Measurements from ENCODE around the gene CDC73.
"Not testable (repeated sequence)": the region's sequence is repeated elsewhere in the genome, so short reads cannot be mapped to it uniquely, and the experiment has no call there.

Gene CDC73

GRCh38 chr1:193221651-193222050 is 99.8 kb downstream of the CDC73 start:
- DNase-seq (ENCODE audit: low read depth in 1 of 2, low spot score in 1 of 2): no peak

GRCh38 chr1:193222056-193222615 is 100.3 kb downstream of the CDC73 start:
- DNase-seq (ENCODE audit: low read depth in 1 of 2, low spot score in 1 of 2): no peak

GRCh38 chr1:193229136-193229535 is 107.3 kb downstream of the CDC73 start:
- no peak for DNase-seq (ENCODE audit: low read depth in 1 of 2, low spot score in 1 of 2)

GRCh38 chr1:193231146-193231545 is 109.3 kb downstream of the CDC73 start:
- DNase-seq (ENCODE audit: low read depth in 1 of 2, low spot score in 1 of 2): not testable (repeated sequence)

- DNase-seq (ENCODE audit: low read depth in 1 of 2, low spot score in 1 of 2): no peak
These were observed 112.7 kb downstream of the CDC73 start for GRCh38 chr1:193234530-193234929.

GRCh38 chr1:193237381-193237978 is 115.6 kb downstream of the CDC73 start:
- no peak for DNase-seq (ENCODE audit: low read depth in 1 of 2, low spot score in 1 of 2)

- no peak for DNase-seq (ENCODE audit: low read depth in 1 of 2, low spot score in 1 of 2)
These were observed 118.8 kb downstream of the CDC73 start for GRCh38 chr1:193240609-193241008.

- DNase-seq (ENCODE audit: low read depth in 1 of 2, low spot score in 1 of 2): no peak
These were observed 119.4 kb downstream of the CDC73 start for GRCh38 chr1:193241132-193241827.

- no peak for DNase-seq (ENCODE audit: low read depth in 1 of 2, low spot score in 1 of 2)
These were observed 120.2 kb downstream of the CDC73 start for GRCh38 chr1:193242000-193242399.

GRCh38 chr1:193249187-193249586 is 127.4 kb downstream of the CDC73 start:
- DNase-seq (ENCODE audit: low read depth in 1 of 2, low spot score in 1 of 2): no peak

- no peak for DNase-seq (ENCODE audit: low read depth in 1 of 2, low spot score in 1 of 2)
These were observed 130.1 kb downstream of the CDC73 start for GRCh38 chr1:193251950-193252349.

GRCh38 chr1:193256019-193256418 is 134.2 kb downstream of the CDC73 start:
- DNase-seq (ENCODE audit: low read depth in 1 of 2, low spot score in 1 of 2): no peak

- DNase-seq (ENCODE audit: low read depth in 1 of 2, low spot score in 1 of 2): no peak
These were observed 137.8 kb downstream of the CDC73 start for GRCh38 chr1:193259636-193260035.

- no peak for DNase-seq (ENCODE audit: low read depth in 1 of 2, low spot score in 1 of 2)
These were observed 138.4 kb downstream of the CDC73 start for GRCh38 chr1:193260056-193260745.

GRCh38 chr1:193260896-193261295 is 139.1 kb downstream of the CDC73 start:
- no peak for DNase-seq (ENCODE audit: low read depth in 1 of 2, low spot score in 1 of 2)

- no peak for DNase-seq (ENCODE audit: low read depth in 1 of 2, low spot score in 1 of 2)
These were observed 140.8 kb downstream of the CDC73 start for GRCh38 chr1:193262661-193263060.

GRCh38 chr1:193264313-193265065 is 142.7 kb downstream of the CDC73 start:
- DNase-seq (ENCODE audit: low read depth in 1 of 2, low spot score in 1 of 2): no peak

- no peak for DNase-seq (ENCODE audit: low read depth in 1 of 2, low spot score in 1 of 2)
These were observed 143.9 kb downstream of the CDC73 start for GRCh38 chr1:193265716-193266115.

GRCh38 chr1:193266794-193267193 is 145.0 kb downstream of the CDC73 start:
- not testable (repeated sequence) for DNase-seq (ENCODE audit: low read depth in 1 of 2, low spot score in 1 of 2)

- no peak for DNase-seq (ENCODE audit: low read depth in 1 of 2, low spot score in 1 of 2)
These were observed 149.2 kb downstream of the CDC73 start for GRCh38 chr1:193270996-193271395.

GRCh38 chr1:193275773-193276172 is 153.9 kb downstream of the CDC73 start:
- DNase-seq (ENCODE audit: low read depth in 1 of 2, low spot score in 1 of 2): no peak
